Bone marrow (tissue), 2 donors: Measurements from ENCODE around the gene PTK7.

Experiments used
- DNase-seq, 2 donors: peaks; one replicate each; lab custom pipeline; 2025; lab: John Stamatoyannopoulos, UW

The PTK7 gene

DNA sequence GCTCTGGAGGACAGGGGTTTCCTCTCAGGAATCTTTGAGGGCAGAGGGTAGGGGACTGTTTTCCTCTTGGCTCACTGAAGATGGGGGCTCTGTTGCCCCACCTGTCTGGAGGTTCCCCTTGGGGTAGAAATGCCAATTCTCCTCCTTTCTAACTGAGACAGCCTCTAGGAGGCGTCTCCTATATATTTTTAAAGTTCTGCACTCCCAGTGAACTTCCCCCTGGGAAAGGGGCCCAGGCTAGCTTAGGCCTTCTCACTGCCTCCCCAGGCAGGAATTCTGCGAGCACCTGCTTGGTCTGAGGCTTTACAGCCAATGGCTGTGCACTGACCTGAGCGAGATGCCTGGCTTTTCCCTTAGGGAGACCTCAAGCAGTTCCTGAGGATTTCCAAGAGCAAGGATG is 70.1 kb downstream of the PTK7 start:
- no peak for DNase-seq

DNA sequence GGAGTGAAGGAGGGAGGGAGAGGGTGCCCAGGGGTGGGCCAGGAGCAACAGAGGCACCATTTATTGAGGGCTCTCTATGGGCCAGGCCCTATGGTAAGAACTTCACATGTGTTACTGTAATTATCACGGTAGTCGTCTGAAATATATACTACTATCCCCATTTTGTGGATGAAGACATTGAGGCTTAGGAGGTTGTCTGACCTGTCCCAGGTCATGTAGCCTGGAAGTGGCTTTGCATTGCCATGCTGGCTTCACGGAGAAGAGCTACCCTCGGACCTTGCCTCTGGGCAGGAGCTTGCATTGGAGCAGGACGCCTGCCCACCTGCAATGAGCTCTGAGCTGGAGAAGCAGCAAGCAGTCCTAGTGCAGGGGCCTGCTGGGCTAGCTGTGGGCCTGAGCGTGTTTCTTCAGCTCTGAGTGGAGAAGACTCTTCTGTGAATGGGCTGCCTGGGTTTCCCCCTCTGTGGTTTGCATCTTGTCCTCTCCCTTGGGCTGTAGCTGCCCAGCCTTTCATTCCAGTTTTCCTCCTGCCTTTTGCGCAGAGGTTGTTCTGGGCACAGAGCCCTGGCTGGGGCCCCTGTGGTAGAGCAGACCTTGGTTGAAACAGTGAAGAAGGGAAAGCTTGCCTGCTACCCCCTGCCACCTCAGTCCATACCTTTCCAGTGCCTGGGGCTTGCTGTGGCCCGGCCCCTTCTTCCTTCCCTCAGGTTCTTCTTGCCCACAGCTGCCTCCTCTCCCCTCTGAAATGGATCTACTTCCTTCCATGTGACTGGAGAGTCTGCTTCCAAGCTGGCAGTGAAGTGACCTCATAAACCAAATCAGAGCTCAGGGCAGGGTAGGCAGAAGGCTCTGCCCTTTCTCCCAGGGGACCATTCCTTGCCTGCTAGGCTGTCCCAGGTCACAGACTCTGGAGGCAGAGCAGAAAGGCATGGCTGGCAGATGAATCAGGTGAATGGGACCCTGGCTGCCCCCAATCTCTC is 70.9 kb downstream of the PTK7 start:
- DNase-seq: no peak

DNA sequence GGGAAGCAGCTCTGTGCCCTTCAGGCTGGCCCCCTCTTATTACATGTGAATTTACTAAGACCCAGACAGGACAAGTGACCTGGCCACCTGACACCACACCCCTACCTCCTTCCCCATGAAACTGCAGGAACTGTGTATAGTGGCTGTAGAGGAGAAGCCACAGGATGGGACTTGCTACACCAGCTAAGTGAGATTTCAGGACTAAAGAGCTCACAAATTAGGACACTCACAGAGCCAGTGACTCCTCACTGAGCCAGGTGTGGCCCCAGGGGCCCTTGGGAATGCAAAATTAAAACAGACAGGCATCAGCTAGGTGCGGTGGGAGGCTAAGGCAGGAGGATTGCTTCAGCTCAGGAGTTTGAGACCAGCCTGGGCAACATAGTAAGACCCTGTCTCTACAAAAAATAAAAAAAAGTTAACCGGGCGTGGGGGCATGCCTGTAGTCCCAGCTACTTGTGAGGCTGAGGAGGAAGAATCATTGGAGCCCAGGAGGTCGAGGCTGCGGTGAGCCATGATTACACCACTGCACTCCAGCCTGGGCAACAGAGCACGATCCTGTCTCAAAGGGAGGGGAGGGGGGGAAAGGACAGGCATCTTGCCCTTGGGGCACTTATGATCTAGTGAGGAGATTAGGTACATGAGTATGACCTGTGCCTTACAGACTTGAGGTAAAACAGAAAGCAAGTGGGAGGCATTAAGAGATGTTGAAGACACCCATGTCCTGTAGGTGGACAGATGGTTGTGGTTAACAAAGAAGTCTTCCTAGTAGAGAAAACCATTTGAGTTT is 71.8 kb downstream of the PTK7 start:
- no peak for DNase-seq

DNA sequence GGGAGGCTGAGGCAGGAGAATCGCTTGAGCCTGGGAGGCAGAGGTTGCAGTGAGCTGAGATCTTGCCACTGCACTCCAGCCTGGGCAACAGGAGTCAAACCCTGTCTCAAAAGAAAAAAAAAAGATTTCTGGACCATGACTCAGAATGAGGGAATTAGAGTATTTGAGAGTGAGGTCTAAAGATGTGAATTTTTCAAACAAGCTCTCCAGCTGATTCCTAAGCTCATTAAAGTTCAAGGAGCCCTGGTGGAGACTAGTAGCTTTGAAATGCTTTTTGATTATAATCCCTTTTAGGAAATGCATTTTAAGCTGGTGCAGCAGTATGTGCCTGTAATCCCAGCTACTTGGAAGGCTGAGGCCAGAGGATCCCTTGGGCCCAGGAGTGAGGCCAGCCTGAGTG is 73.2 kb downstream of the PTK7 start:
- DNase-seq: no peak

DNA sequence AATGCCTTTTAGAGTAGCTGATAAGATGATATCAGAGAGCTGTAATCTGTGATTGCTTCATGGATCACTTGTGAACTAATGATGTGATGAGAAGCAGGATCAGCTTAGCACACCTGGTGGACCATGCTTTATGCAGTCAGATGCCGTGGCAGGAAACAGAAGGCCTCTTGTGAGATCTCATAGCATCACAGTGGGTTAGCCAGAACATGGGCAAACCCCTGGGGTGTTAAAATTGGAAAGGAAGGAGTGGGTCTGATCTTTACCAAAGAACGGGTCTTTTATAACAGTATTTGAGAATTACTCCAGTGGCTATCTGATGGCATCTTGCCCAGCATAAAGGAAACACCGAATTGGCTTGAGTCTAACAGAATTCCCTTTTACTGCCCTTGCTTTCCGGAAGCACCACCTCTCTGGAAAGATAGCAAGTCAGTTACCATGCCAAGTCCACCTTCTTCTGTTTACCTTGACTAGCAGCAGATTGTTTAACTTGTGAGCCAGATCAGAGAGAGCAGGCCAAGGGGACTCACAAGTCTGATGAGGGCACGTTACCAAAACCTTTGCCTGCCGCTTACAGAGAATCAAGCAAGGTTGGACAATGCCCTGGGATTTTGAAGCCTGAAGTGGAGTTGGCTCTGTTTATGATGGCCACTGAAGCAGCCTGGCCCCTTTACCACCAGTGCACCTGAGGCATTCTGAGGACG is 74.1 kb downstream of the PTK7 start:
- DNase-seq: no peak

DNA sequence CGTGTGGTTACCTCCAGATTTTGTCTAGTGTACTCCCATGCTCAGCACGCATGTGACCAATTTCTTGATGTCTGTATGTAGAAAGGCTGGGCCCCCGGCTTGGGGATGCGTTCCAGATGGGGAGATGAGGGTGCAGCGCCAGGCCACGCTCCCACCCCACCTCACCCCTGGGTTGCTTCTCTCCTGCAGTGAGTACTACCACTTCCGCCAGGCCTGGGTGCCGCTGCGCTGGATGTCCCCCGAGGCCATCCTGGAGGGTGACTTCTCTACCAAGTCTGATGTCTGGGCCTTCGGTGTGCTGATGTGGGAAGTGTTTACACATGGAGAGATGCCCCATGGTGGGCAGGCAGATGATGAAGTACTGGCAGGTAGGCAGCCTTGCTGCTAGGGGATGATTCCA is 83.5 kb downstream of the PTK7 start:
- no peak for DNase-seq

DNA sequence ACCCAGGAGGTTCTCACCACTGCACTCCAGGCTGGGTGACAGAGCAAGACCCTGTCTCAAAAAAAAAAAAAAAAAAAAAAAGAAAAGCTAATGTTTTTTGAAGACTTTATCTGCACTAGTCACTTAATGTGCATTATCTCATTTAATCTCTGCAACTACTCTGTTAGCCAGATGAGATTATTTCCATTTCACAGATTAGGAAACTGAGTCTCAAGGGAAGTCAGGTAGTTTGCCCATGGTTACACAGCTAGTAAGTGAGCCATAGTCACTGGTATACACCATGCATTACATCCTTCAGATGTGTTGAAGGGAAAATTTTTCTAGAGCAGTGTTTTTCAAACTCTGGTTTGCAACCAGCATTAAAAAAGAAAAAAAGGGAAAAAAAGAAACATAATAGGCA is 87.8 kb downstream of the PTK7 start:
- DNase-seq: no peak

DNA sequence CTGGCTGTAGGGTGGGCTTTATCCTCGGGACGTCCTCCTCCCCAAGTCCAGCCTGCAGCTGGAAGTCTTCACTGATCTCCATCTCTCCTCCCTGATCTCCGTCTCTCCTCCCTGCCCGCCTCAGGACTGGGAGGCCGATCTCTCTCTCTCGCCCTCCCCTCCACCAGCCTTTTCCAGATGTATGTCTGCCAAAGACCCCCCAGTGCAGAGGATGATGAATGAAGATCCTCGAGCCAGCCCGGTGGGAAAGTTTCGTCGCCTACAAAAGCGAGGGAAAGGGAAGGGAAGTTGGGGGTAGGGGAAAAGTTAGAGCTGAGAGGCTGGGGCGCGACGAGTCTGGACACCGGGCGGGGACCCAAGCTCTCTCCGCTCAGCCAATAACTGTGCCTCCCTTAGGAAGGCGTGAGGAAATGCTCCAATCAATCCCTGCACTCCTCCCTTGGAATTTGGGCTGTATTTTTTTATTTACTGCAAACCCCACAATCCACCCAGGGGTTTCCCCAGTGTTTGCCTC is 94.4 kb downstream of the PTK7 start:
- DNase-seq: no peak

DNA sequence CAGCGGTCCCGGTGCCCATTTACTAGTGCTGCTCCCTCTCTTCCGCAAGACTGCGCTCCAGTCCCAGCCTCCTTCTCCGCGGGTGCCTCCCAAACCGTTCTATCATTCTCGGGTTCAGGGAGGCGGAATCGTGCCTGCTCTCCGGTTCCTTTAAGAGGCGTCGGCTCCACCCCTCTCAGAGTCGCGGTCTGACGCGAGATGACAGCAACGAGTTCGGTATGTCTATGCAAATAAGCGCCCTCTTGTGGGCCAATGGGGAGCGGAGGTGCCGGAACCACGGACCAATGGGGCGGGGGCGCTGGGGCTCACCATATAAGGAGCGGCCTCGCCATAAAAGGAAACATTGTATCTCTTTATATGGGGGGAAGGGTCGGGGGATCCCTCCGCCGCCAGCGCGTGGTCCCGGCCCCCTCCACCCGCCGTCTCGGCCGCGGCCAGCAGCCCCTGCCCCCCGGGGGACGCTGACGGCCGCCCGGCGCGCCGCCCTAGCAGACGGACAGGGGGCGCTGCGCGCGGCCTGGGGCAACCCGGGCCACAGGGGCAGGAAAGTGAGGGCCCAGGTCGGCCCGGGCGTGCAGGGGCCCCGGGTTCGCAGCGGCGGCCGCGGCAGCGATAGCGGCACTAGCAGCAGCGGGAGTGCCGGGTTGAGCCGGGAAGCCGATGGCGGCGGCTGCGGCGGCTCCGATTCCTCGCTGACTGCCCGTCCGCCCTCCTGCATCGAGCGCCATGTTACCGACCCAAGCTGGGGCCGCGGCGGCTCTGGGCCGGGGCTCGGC is 95.0 kb downstream of the PTK7 start, which contains the start of gene SRF:
TSS of gene SRF (plus strand) at position 339 of the 776 bp plus-strand sequence. CDS start at position 727, 388 bp downstream.
- peak; percentile 87 to 98 for DNase-seq

DNA sequence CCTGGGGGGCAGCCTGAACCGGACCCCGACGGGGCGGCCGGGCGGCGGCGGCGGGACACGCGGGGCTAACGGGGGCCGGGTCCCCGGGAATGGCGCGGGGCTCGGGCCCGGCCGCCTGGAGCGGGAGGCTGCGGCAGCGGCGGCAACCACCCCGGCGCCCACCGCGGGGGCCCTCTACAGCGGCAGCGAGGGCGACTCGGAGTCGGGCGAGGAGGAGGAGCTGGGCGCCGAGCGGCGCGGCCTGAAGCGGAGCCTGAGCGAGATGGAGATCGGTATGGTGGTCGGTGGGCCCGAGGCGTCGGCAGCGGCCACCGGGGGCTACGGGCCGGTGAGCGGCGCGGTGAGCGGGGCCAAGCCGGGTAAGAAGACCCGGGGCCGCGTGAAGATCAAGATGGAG is 95.6 kb downstream of the PTK7 start:
- DNase-seq: no peak

DNA sequence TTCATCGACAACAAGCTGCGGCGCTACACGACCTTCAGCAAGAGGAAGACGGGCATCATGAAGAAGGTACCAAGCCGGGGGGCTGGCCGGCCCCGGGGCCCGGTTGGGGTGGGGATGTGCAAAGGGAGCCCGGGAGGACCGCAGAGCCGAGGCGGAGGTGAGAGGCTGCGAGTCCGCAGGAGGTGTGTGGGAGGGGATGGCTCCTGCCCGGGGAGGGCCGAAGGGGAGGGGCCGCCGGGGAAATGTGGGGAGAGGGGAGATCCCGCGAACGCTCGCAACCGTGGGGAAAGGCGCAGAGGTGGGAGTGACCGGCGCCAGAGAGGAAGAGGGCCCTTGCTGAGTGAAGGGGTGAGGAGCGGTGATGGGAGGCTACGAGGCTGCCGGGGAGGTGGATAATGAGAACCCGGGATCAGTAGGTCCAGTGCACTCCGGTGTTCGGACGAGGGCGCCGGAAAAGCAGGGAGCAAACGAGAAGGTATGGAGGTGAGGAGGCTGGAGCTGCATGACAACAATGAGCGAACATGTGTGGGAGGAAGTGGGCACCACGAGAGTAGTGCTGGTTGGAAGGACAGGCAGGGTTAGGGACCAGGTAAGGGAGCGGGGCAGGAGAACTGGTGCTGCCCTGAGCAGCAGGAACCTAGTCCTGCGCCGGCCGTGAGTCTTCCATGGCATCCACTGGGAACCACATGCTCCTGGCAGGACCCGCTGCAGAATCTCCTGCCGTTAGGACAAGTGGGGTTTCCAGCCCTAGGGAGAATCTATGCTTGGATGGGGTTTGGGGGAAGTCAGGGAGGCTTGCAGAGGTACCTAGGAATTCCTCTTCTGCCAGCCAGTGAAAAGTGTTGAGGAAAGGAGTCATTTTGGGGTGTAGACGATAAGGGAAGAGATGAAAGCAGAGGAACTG is 96.2 kb downstream of the PTK7 start:
- DNase-seq: peak in 1 of 2 donors; percentile 23

DNA sequence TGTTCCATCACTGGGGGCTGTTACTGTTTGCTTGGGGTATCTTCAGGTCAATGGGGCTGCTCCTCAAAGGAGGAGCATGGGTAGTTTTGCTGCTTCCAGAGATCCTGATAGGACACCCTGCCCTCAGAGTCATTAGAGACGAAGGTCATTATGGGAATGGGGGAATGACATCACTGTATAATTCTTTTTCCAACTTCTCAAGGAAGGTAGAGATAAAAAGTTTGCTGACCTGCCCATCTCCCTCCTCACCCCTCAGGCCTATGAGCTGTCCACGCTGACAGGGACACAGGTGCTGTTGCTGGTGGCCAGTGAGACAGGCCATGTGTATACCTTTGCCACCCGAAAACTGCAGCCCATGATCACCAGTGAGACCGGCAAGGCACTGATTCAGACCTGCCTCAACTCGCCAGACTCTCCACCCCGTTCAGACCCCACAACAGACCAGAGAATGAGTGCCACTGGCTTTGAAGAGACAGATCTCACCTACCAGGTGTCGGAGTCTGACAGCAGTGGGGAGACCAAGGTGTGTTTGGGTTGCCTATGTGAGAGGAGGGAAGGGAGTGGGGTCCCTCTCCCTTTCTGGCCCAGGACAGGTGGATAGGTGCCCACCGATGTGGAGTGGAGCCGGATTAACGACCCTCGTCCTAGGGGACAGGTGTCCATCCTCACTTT is 97.6 kb downstream of the PTK7 start:
- DNase-seq: no peak

DNA sequence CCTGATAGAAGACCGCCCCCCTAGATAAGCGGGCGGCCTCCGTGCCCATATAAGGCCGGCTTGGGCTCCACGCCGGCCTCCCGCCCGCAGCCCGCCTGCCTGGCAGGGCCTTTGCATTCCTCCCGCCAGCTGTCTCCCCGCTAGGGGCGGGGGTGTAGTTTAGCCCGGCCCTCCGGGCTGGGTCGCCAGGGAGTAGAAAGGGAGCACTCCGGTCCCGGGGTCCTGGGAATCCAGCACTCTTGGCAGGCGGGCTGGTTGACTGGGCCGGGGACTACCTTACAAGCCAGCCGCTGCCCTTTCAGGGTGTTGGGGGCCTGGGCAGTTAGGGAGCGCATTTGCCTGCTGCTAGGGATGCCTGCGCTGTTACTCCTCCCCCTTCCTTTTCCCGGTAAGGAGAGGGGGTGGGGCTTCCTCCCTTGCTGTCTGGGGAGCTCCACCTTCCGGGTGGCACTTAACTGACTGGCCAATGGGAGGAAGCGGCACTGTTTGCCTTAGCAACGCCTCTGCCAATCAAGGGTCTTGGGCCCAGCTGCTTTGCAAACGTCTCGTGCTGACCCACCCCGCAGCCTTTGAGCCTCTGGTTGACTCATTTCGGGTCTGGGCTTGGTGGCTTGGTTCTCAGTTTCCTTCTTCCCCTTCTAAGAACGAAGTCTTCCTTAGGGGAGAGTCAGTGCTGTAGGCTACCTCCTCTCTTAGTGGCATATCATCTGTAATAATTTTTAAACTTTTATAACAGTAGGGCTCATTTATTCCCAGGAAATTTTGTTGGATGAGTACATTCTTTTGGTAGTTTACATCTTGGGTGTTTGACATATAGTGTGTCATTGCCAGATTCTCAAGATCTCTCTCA is 98.4 kb downstream of the PTK7 start:
- peak; percentile 74 to 97 for DNase-seq

DNA sequence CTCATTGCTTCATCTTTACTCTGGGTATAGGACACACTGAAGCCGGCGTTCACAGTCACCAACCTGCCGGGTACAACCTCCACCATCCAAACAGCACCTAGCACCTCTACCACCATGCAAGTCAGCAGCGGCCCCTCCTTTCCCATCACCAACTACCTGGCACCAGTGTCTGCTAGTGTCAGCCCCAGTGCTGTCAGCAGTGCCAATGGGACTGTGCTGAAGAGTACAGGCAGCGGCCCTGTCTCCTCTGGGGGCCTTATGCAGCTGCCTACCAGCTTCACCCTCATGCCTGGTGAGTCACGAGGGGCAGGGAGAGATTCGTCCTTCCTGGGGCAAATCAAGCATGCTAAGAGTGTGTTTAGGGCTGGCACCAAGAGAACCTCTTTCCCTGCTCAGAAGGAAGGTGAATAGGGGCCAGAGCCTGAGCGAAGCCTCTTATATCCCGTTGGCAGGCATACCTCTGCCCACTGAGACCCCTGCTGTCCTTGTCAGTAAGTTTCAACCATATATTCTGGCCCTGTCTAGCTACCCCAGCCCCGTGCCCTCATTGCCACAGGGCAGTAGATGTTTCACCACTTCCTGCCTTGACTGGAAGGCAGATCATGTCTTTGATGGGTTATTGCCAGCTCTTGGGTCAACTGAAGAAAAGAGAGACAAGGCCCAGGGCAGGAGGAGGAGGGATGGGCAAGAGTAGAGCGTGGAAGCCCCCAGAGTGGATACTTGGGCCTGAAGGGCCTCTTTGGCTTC is 99.7 kb downstream of the PTK7 start:
- no peak for DNase-seq

DNA sequence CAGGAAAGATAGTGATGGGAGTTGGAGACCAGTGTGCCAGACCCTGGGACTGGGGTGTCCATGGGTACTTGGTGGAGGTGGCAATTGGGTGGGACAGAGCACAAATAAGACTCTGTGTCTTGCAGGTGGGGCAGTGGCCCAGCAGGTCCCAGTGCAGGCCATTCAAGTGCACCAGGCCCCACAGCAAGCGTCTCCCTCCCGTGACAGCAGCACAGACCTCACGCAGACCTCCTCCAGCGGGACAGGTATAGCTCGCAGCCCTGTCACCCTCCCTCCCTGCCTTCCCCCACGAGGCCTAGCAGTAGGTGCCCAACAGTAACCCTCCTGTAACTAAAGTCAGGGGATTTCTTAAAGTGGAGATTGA is 100.3 kb downstream of the PTK7 start:
- DNase-seq: no peak

DNA sequence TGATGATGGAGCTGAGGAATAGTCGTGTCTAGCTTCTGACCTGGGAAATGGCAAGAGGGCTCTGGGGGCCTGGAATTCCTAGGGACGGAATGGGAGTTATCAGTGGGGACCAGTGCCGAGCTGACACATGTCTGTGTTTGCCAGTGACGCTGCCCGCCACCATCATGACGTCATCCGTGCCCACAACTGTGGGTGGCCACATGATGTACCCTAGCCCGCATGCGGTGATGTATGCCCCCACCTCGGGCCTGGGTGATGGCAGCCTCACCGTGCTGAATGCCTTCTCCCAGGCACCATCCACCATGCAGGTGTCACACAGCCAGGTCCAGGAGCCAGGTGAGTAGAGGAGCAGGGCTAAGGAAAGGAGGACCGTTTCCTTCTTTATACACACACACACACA is 102.0 kb downstream of the PTK7 start:
- DNase-seq: no peak

DNA sequence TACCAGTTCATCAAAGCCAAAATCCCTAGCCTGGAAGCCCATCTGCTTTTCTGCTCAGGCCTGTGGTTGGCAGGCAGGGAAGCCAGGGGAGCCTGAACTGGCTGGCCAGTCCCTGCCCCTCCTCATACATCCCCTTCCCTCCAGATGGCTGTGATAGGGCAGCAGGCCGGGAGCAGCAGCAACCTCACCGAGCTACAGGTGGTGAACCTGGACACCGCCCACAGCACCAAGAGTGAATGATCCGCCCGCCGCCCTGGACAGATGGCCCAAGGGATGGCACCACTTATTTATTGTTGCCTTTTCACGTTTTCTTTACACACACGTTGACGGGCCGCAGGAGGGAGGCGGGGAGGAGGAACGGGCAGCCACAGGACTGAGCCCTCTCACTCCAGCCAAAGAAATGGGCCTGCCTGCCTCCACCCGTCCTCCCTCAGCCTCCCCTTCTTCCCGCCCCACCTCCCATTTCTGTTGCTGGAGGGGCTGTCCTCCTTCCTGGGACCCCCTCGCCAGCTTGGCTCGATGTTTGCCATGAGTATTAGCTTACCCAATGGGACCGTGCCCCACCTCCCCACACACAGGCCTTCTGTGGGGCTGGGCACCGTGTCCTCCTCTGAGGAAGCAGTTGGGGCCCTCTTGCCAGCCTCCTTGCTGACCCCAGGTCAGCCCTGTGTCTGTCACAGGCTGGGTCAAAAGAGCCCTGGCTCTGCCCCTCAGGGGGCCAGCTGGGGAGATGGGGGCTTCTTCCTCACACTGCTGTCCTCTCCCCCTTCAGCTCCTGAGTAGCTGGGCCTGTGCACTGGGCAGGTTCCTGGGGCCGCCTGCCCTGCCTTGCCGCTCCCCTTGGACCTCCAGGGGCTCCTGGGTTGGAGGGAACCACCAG is 103.1 kb downstream of the PTK7 start:
- no peak for DNase-seq
